Ovary (tissue), 3 donors: ENCODE results near the gene WRNIP1.

Source experiments
- CTCF ChIP-seq, 3 donors: fragments of 450-650 bp in 2 of 3; fragments of 200-600 bp in 1 of 3; IDR thresholded peaks; one replicate each; pipeline versions ENCODE4 v1.5.1 to v1.8.0; 2016 to 2022; ENCODE audit warnings: antibody characterized with exemption in 3 of 3, mild to moderate bottlenecking in 1 of 3
- EP300 ChIP-seq: sonication (generic); formaldehyde crosslinking; IDR thresholded peaks from one replicate; pipeline ENCODE4 v1.6.1; 2017; ENCODE audit warnings: antibody characterized with exemption
- POLR2A ChIP-seq: fragments of 450-650 bp; IDR thresholded peaks from one replicate; pipeline ENCODE4 v1.6.1; 2017; ENCODE audit warnings: antibody characterized with exemption, mild to moderate bottlenecking, moderate library complexity
- donor health status: DM: no; HTN: no; CAD: no.

GRCh38 chr6:2827142-2827541, 61.9 kb downstream of the WRNIP1 start:
- no peak for TF ChIP-seq POLR2A
- no peak for TF ChIP-seq CTCF (IDR thresholded peaks at IDR 0.05)
- no peak for TF ChIP-seq EP300
